DOHH2 (cell line): Measurements from ENCODE around the gene GDF2.

Experiments
- H3F3A ChIP-seq: fragments of 200-600 bp; sonication (generic), shearing (Covaris generic); 2 replicates; pipeline ENCODE4 v1.6.0; 2016; ENCODE audit warnings: antibody characterized with exemption, mild to moderate bottlenecking; ENCODE audit not compliant: control insufficient read depth, insufficient read depth
- H3K27ac ChIP-seq: fragments of 200-600 bp; sonication (generic); 2 replicates; pipeline ENCODE4 v1.5.1; 2014; ENCODE audit warnings: low read depth, mild to moderate bottlenecking, low read length, moderate library complexity
- H3K27me3 ChIP-seq: fragments of 200-600 bp; sonication (generic); 2 replicates; pipeline ENCODE4 v1.6.1; 2014; ENCODE audit warnings: mild to moderate bottlenecking, low read length, mixed read lengths; ENCODE audit not compliant: control insufficient read depth
- H3K36me3 ChIP-seq: fragments of 200-600 bp; sonication (generic); 2 replicates; pipeline ENCODE4 v1.6.1; 2014; ENCODE audit warnings: mild to moderate bottlenecking, low read length, moderate library complexity, mixed read lengths; ENCODE audit not compliant: control insufficient read depth
- H3K4me1 ChIP-seq: fragments of 200-600 bp; sonication (generic); 2 replicates; pipeline ENCODE4 v1.6.1; 2014; ENCODE audit warnings: mild to moderate bottlenecking, low read length, mixed read lengths; ENCODE audit not compliant: control insufficient read depth
- H3K4me2 ChIP-seq: fragments of 200-600 bp; sonication (generic); 2 replicates; pipeline ENCODE4 v1.6.0; 2014; ENCODE audit warnings: mild to moderate bottlenecking, low read length, moderate library complexity
- H3K4me3 ChIP-seq: fragments of 200-600 bp; sonication (generic); 2 replicates; pipeline ENCODE4 v1.5.1; 2014; ENCODE audit warnings: mild to moderate bottlenecking, low read length, mixed read lengths
- H3K79me2 ChIP-seq: fragments of 200-600 bp; sonication (generic); 2 replicates; pipeline ENCODE4 v1.6.1; 2014; ENCODE audit warnings: mild to moderate bottlenecking, low read length, mixed read lengths; ENCODE audit not compliant: control insufficient read depth
- H3K9me2 ChIP-seq: fragments of 200-600 bp; sonication (generic); replicated peaks from 2 replicates; pipeline ENCODE4 v1.6.1; 2014; ENCODE audit warnings: mild to moderate bottlenecking, low read length, mixed read lengths; ENCODE audit not compliant: control insufficient read depth
- H3K9me3 ChIP-seq: fragments of 200-600 bp; sonication (generic); 2 replicates; pipeline ENCODE4 v1.6.1; 2014; ENCODE audit warnings: antibody characterized with exemption, low read length, mixed read lengths; ENCODE audit not compliant: control insufficient read depth, insufficient read depth
- H4K20me1 ChIP-seq: fragments of 200-600 bp; sonication (generic); 2 replicates; pipeline ENCODE4 v1.6.0; 2014; ENCODE audit warnings: low read depth, mild to moderate bottlenecking, antibody characterized with exemption, low read length, moderate library complexity; ENCODE audit not compliant: control insufficient read depth, insufficient read depth
- CTCF ChIP-seq: fragments of 200-600 bp; sonication (generic); IDR thresholded peaks from one replicate; pipeline ENCODE4 v1.5.1; 2014; ENCODE audit warnings: antibody characterized with exemption, mild to moderate bottlenecking, low read depth, low read length; ENCODE audit not compliant: poor library complexity, severe bottlenecking
- EZH2phosphoT487 ChIP-seq: fragments of 200-600 bp; sonication (generic); IDR thresholded peaks from 2 replicates; pipeline ENCODE4 v1.6.1; 2017; ENCODE audit warnings: borderline replicate concordance, mild to moderate bottlenecking, antibody characterized with exemption, low read length, moderate library complexity, mixed read lengths

The GDF2 gene

GRCh38 chr10:47354900-47355299 lies 32.6 kb downstream of the GDF2 start:
- no peak for TF ChIP-seq CTCF
- no peak for TF ChIP-seq EZH2phosphoT487
- Histone ChIP-seq H3K36me3 (no peaks in the 10 kb centered on the region), H3K27ac (no peak overlapping the region)

GRCh38 chr10:47356708-47357107 lies 34.5 kb downstream of the GDF2 start:
- Histone ChIP-seq H4K20me1 (no peaks in the 10 kb centered on the region), H3K4me3 (no peak overlapping the region), H3F3A (no peaks in the 10 kb centered on the region), H3K9me3 (no peaks in the 10 kb centered on the region), H3K27me3 (no peaks in the 10 kb centered on the region), H3K9me2 (no peaks in the 10 kb centered on the region), H3K27ac (no peak overlapping the region), H3K36me3 (no peaks in the 10 kb centered on the region), H3K4me2 (no peak overlapping the region), H3K79me2 (no peaks in the 10 kb centered on the region), H3K4me1 (no peaks in the 10 kb centered on the region)
- no peak for TF ChIP-seq EZH2phosphoT487
- no peak for TF ChIP-seq CTCF

More at GRCh38 chr10:47354900-47355299, 32.6 kb downstream of the GDF2 start:
- no peaks in the 10 kb centered on the region for H3K79me2 ChIP-seq
- no peaks in the 10 kb centered on the region for H3K4me1 ChIP-seq
- no peak overlapping the region for H3K4me2 ChIP-seq
- no peak overlapping the region for H3K4me3 ChIP-seq
- H3K27me3 ChIP-seq = no peaks in the 10 kb centered on the region
- H3K9me2 ChIP-seq = no peaks in the 10 kb centered on the region
- H3K9me3 ChIP-seq = no peaks in the 10 kb centered on the region
- no peaks in the 10 kb centered on the region for H4K20me1 ChIP-seq
- no peaks in the 10 kb centered on the region for H3F3A ChIP-seq

GRCh38 chr10:47357131-47357582 lies 34.9 kb downstream of the GDF2 start:
- TF ChIP-seq EZH2phosphoT487 = no peak
- TF ChIP-seq CTCF = no peak
- no peaks in the 10 kb centered on the region for H3K9me3 ChIP-seq
- H3F3A ChIP-seq = no peaks in the 10 kb centered on the region
- no peak overlapping the region for H3K4me2 ChIP-seq
- H3K27ac ChIP-seq = no peak overlapping the region
- no peaks in the 10 kb centered on the region for H3K27me3 ChIP-seq
- no peak overlapping the region for H3K4me3 ChIP-seq
- no peaks in the 10 kb centered on the region for H3K79me2 ChIP-seq
- H3K9me2 ChIP-seq = no peaks in the 10 kb centered on the region
- H3K36me3 ChIP-seq = no peaks in the 10 kb centered on the region
- no peaks in the 10 kb centered on the region for H4K20me1 ChIP-seq
- no peaks in the 10 kb centered on the region for H3K4me1 ChIP-seq

GRCh38 chr10:47357911-47358310 lies 35.7 kb downstream of the GDF2 start:
- H3K36me3 ChIP-seq = no peaks in the 10 kb centered on the region
- H3K27ac ChIP-seq = no peak overlapping the region

More at GRCh38 chr10:47357911-47358310, 35.7 kb downstream of the GDF2 start:
- TF ChIP-seq EZH2phosphoT487 (no peak), CTCF (no peak)
- Histone ChIP-seq H3K4me2 (no peak overlapping the region), H3K4me1 (no peaks in the 10 kb centered on the region), H3K9me2 (no peaks in the 10 kb centered on the region), H3F3A (no peaks in the 10 kb centered on the region), H3K27me3 (no peaks in the 10 kb centered on the region), H3K9me3 (no peaks in the 10 kb centered on the region), H4K20me1 (no peaks in the 10 kb centered on the region), H3K4me3 (no peak overlapping the region), H3K79me2 (no peaks in the 10 kb centered on the region)
